C4-2B (cell line): Measurements from ENCODE around the gene CTDP1.

ENCODE experiments used
- ZFX ChIP-seq: fragments of 450-650 bp; IDR thresholded peaks from 2 replicates; pipeline ENCODE4 v1.6.1; 2017
- TF ChIP-seq, protein P1 (sequence below): fragments of 450-650 bp; conservative IDR thresholded peaks from 2 replicates; pipeline ENCODE4 v1.5.1; 2017; ENCODE audit warnings: mild to moderate bottlenecking

DNA sequence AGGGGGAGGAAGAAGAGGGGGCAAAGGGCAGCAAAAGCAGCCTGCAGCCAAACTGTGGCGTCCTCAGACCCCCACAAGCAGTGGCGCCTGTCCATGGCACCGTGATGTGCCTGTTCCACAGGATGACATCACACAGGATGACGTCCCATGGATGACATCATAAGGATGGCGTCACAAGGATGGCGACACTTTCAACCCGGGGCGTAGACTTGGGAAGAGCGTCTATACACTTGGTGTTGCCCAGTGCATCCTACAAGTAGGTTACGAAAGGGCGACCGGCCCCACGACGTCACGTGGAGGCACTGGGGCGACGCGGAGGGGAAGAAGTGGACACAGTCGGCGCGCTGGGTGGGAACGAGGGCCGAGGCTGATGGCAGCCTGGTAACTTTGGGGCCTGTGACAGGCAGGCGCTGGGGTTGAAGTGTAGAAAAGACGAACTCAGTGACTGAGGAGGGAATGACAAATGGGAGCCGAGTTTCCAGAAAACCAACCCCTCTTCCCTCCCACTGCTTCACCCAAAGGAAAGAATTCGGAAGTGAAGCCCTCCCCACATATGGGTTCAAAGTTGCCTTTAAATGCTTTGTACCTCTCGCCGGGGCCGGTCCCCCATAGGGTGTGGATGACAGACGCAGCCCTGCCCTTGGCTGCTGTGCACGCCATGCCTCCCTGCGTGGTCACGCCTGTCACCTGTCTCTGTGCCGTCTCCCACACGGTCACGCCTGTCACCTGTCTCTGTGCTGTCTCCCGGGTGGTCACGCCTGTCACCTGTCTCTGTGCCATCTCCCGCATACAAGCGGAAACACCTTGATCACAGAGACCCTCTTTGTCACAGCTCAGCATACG lies 104.7 kb downstream of the CTDP1 start:
- TF ChIP-seq, protein P1, sequence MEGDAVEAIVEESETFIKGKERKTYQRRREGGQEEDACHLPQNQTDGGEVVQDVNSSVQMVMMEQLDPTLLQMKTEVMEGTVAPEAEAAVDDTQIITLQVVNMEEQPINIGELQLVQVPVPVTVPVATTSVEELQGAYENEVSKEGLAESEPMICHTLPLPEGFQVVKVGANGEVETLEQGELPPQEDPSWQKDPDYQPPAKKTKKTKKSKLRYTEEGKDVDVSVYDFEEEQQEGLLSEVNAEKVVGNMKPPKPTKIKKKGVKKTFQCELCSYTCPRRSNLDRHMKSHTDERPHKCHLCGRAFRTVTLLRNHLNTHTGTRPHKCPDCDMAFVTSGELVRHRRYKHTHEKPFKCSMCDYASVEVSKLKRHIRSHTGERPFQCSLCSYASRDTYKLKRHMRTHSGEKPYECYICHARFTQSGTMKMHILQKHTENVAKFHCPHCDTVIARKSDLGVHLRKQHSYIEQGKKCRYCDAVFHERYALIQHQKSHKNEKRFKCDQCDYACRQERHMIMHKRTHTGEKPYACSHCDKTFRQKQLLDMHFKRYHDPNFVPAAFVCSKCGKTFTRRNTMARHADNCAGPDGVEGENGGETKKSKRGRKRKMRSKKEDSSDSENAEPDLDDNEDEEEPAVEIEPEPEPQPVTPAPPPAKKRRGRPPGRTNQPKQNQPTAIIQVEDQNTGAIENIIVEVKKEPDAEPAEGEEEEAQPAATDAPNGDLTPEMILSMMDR: no peak
- no peak for TF ChIP-seq ZFX
